ENCODE results near the gene PGLYRP2.

PGLYRP2 gene

DNA sequence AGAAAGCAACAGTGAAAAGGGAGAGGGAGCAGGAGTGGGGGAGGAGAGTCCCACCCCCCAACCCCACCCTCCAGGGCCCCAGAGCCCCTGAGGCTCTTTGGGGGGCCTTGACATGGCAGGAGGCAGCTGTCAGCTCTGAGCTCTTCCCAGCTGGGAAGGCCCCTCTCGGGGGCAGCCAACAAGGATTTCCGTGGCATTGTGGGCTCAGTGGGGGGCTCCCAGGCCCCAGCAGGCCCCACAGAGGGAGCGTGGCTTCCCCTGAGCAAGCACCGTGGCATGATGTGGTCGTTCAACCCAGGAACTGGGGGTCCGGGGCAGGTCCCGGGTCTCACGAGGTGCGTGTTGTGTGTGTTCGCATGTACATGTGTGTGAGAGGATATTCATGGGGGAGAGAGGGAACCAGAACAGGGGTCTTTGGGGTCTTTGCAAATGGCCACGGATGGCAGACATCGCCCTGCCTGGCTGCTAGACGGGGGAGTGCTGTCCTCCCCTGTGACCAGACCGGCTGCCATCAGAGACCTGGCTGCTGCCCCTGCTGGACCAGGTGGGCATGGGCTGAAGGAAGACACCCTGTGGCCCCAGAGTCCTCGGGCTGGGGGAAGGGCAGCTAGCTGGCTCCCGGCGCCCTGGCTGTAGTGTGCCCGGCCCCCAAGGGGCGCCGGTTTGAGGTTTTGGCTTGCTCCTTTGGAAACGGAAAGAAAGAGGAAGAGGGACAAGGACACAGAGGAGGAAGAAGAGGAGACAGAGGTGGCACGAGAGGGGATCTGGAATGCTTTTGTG lies 56.8 kb downstream of the PGLYRP2 start:
- no peak for DNase-seq

DNA sequence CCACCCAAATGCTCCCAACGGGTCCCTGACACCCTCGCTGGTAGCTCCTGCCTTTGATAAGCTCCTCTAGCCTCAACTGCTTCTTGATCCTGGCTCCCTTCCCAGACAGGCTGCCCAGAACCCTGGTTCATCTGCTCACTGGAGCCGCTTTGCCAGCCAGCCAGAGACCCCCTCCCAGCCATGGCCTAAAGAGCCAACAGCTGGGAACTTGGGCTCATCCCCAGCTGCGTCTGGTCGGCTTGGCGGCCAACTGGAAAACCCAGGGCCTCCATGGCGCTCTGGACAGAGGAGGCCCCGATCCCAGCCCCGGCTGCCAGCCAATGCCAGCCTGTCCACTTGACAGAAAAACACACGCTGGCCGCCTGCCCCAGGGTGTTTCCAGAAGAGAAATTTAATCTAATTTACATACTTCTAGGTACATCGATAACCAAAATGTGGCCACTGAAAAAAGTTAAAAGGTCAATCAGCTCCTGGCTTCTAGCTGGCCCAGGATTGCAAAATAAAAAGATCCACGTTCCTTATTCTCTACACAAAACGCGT lies 57.5 kb downstream of the PGLYRP2 start:
- no peak for DNase-seq

DNA sequence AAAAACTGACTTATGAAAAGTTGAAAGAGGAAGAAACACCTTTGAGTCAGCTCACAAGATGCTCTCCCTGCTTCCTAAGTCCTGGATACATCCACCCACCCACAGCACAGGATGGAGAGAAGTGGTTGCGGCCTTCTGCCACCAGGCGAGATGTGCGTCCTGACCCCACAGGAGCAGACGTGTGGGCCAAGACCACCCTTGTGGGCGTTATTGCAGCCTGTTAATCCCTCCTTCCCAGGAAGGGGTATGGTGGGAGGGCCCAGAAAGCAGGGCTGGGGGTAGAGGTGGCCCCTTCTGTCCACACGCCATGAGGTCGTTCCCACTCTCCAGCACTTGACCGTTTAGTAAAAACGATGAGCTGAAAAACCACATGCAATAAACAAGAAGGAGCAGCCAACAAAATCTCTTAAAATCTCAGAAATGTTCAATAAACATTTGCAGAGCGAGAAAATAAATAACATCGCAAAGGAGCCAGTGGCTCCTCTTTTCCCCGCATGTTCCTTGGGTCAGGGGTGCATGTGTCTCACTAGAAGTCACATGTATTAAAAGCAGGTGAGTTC lies 58.1 kb downstream of the PGLYRP2 start:
- DNase-seq: no peak

DNA sequence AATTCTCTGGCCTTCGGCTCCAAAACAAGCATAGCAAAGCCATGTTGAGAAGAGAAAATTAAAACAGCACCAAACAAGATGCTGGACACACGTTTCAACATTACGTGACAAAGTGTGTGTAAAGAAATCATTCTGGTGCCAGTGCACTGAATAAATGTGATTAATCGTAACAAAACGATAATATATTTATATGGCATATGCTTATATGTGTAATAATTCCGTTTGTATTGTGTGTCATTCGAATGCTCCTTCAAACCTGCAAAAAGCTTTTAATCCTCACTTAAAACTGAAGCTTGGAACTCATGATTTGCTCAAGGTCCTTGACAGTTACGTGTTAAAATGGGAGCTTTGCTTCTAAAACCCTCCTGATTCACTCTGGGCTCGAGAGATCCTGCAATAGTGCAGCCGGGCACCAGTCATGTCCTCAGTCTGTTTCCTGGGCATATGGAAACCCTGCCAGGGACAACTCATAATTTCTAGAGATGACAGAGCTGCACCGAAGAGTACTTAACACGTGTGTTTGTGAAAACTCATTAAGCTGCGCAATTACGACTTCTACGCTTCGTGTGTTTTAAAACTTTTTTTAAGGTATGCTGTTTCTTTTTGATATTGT lies 59.8 kb downstream of the PGLYRP2 start:
- no peak for DNase-seq

Data from stimulated activated CD4-positive, alpha-beta T cell treated with anti-CD3 and anti-CD28 coated beads, Interleukin-12 subunit alpha, Interleukin-12 subunit beta, amount 100 ng/mL, for 4 hours (primary cell).